H1 (cell line): ENCODE results near the gene STKLD1. TPM values are rescaled to one million over a fixed set of nuclear protein-coding genes. Genes with fewer than 3 reads are reported as not detected.

Experiments used
- CBX8 ChIP-seq: fragments of 300-800, 300-1000 bp; sonication (generic); IDR thresholded peaks from 2 replicates; pipeline ENCODE4 v1.7.1; 2016; ENCODE audit warnings: low read depth, low read length, borderline replicate concordance
- RBBP5 ChIP-seq: IDR thresholded peaks from 2 replicates; pipeline ENCODE4 v1.7.1; 2012; ENCODE audit warnings: low read depth, mild to moderate bottlenecking, inconsistent platforms, low read length, moderate library complexity, borderline replicate concordance
- SUZ12 ChIP-seq: fragments of 200-600 bp; sonication (generic); IDR thresholded peaks from 2 replicates; pipeline ENCODE4 v1.6.1; 2012; ENCODE audit warnings: mild to moderate bottlenecking, inconsistent platforms, low read length, moderate library complexity, mixed read lengths
- TAF1 ChIP-seq: IDR thresholded peaks from 2 replicates; pipeline ENCODE4 v1.6.1; 2011; ENCODE audit warnings: mild to moderate bottlenecking, low read depth, low read length
- TAF7 ChIP-seq: optimal IDR thresholded peaks from 2 replicates; pipeline ENCODE3; 2011; ENCODE audit warnings: low read depth, mild to moderate bottlenecking, inconsistent platforms, low read length, moderate library complexity, borderline replicate concordance
- polyA plus RNA-seq, 7 experiments: library from polyadenylated mRNA; depleted of rRNA in 3 of 7; stranded (reverse) in 5 of 7; unstranded in 2 of 7; fragments of >200 nt in 5 of 7; fragments of 200-250 nt in 2 of 7; gene quantifications; 1 replicate in 5 of 7; 2 replicates in 1 of 7; 4 replicates in 1 of 7; pipeline versions ENCODE4 v1.2.1 to v1.2.3, GENCODE V29; 2011 to 2013; ENCODE audit warnings: missing spikeins in 2 of 7, mixed read lengths in 2 of 7
- total RNA-seq: library from RNA; stranded (reverse); fragmentation: NEBNext Ultra II Directional; extraction: Animal tissue kit (Norgen Biotek cat#: 25700); gene quantifications from 2 replicates; pipeline ENCODE4 v1.2.1, GENCODE V29; 2021
- TF ChIP-seq, protein P1 (sequence below): IDR thresholded peaks from 2 replicates; pipeline ENCODE4 v1.6.1; 2011; ENCODE audit warnings: low read length, improper control_type of control experiment

The STKLD1 gene
- total and polyA plus RNA-seq, 2 of the 8 experiments (the other 6 are each of a cell fraction or from before 2014, with no cell fraction given) = 0.26 TPM; not detected in 1

DNA sequence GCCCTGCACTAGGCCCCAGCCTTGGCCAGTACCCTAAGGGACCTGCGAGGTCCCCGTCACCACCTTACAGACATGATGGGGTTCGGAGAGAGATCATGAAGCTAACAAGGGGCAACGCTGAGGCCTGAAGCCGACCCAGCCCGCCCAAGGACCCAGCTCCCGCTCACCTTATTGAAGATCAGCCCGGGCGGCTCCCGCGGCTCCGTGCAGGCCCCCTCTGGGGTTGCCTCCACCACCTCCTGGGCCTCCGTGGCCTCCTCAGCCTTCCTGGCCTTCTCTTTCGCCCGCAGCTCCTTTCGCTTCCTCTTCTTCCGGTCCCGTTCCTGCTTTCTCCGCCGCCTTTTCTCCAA lies 43.8 kb upstream of the STKLD1 start (continued):
- TF ChIP-seq, protein P1, sequence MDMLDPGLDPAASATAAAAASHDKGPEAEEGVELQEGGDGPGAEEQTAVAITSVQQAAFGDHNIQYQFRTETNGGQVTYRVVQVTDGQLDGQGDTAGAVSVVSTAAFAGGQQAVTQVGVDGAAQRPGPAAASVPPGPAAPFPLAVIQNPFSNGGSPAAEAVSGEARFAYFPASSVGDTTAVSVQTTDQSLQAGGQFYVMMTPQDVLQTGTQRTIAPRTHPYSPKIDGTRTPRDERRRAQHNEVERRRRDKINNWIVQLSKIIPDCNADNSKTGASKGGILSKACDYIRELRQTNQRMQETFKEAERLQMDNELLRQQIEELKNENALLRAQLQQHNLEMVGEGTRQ = no peak
- TF ChIP-seq CBX8 (no peak), TAF7 (no peak), SUZ12 (no peak), RBBP5 (no peak), TAF1 (no peak)
